OCI-LY7 (cell line): ENCODE data around the gene MTHFD1. TPM values are rescaled to one million over a fixed set of nuclear protein-coding genes. Genes with fewer than 3 reads are reported as not detected.

Experiments
- BruUV-seq: library from RNA; stranded (reverse); fragments of 400-500 nt; replicated peaks from 2 replicates; lab custom pipeline; 2021; lab: Mats Ljungman, UMichigan
- CTCF ChIA-PET: fragments of 300-600 bp; sonication (Branson Sonifier 250); formaldehyde crosslinking; loops from one replicate; lab custom pipeline; 2022; ENCODE audit warnings: antibody characterized with exemption; ENCODE audit not compliant: unreplicated experiment; lab: Charles Lee
- POLR2A ChIA-PET: fragments of 300-600 bp; sonication (Branson Sonifier 250); formaldehyde crosslinking; loops from one replicate; lab custom pipeline; 2022; ENCODE audit warnings: antibody characterized with exemption; lab: Charles Lee
- DNase-seq: peaks from one replicate; pipeline ENCODE4 v3.0.0-alpha.2; 2015; ENCODE audit warnings: low spot score
- H2AFZ ChIP-seq: fragments of 200-600 bp; sonication (generic), shearing (Covaris generic); 2 replicates; pipeline ENCODE4 v1.6.1; 2014; ENCODE audit warnings: mild to moderate bottlenecking, antibody characterized with exemption, low read length, moderate library complexity
- H3K27ac ChIP-seq: fragments of 200-600 bp; sonication (generic); 2 replicates; pipeline ENCODE4 v1.5.1; 2014; ENCODE audit warnings: mixed run types, low read depth, mild to moderate bottlenecking, moderate library complexity, low read length, inconsistent platforms; ENCODE audit not compliant: poor library complexity, severe bottlenecking
- H3K36me3 ChIP-seq: fragments of 200-600 bp; sonication (generic); 2 replicates; pipeline ENCODE4 v1.6.1; 2014; ENCODE audit warnings: mild to moderate bottlenecking, antibody characterized with exemption, low read length, moderate library complexity, mixed read lengths; ENCODE audit not compliant: insufficient read depth
- H3K4me1 ChIP-seq: fragments of 200-600 bp; sonication (generic); 2 replicates; pipeline ENCODE4 v1.5.1; 2014; ENCODE audit warnings: mild to moderate bottlenecking, low read length; ENCODE audit not compliant: insufficient read depth, poor library complexity, severe bottlenecking
- H3K4me2 ChIP-seq: fragments of 200-600 bp; sonication (generic); 2 replicates; pipeline ENCODE4 v1.6.1; 2014; ENCODE audit warnings: mild to moderate bottlenecking, low read length
- H3K4me3 ChIP-seq: fragments of 200-600 bp; sonication (generic); 2 replicates; pipeline ENCODE4 v1.5.1; 2014; ENCODE audit warnings: mild to moderate bottlenecking, low read depth, low read length; ENCODE audit not compliant: poor library complexity, severe bottlenecking
- H3K79me2 ChIP-seq: fragments of 200-600 bp; sonication (generic); 2 replicates; pipeline ENCODE4 v1.6.1; 2016; ENCODE audit warnings: low read depth, mild to moderate bottlenecking, low read length, moderate library complexity, mixed read lengths; ENCODE audit not compliant: insufficient read depth
- H3K9me2 ChIP-seq: fragments of 200-600 bp; sonication (generic); 2 replicates; pipeline ENCODE4 v1.6.1; 2016; ENCODE audit warnings: mild to moderate bottlenecking, low read length, mixed read lengths; ENCODE audit not compliant: insufficient read depth
- H3K9me3 ChIP-seq: fragments of 200-600 bp; sonication (generic); 2 replicates; pipeline ENCODE4 v1.6.1; 2014; ENCODE audit warnings: mild to moderate bottlenecking, mixed run types, low read length, mixed read lengths
- H4K20me1 ChIP-seq: fragments of 200-600 bp; sonication (generic); 2 replicates; pipeline ENCODE4 v1.6.1; 2014; ENCODE audit warnings: mild to moderate bottlenecking, antibody characterized with exemption, low read length, moderate library complexity, mixed read lengths; ENCODE audit not compliant: insufficient read depth
- EZH2phosphoT487 ChIP-seq: fragments of 200-600 bp; sonication (generic); IDR thresholded peaks from 2 replicates; pipeline ENCODE4 v1.6.1; 2018; ENCODE audit warnings: low read depth, borderline replicate concordance, mild to moderate bottlenecking, mixed run types, antibody characterized with exemption, low read length, moderate library complexity, mixed read lengths
- intact Hi-C: fragments of 100-400 bp; cut with micrococcal nuclease; formaldehyde crosslinking; loops from one replicate; pipeline ENCODE4 v1.10.0; 2022; ENCODE audit not compliant: unreplicated experiment
- total RNA-seq, 2 experiments: library from RNA; depleted of rRNA in 1 of 2; stranded (reverse); fragments of >200 nt in 1 of 2; shearing (Covaris generic) in 1 of 2; gene quantifications; 2 replicates each; pipeline ENCODE4 v1.2.3, GENCODE V29; 2014 to 2022
- TF ChIP-seq, protein P1 (sequence below): fragments of 200-600 bp; sonication (generic); conservative IDR thresholded peaks from 2 replicates; pipeline ENCODE4 v1.5.1; 2014; ENCODE audit warnings: mild to moderate bottlenecking, antibody characterized with exemption, low read length, moderate library complexity, mixed read lengths

MTHFD1 gene
- total RNA-seq, 2 experiments from 2014 or later, result 73.7 to 163 TPM

- intact Hi-C loops, result no loop called here
- H3K4me3 ChIP-seq, result no peak overlapping the region
- no peaks in the 10 kb centered on the region for H3K9me3 ChIP-seq
- DNase-seq, result no peak
- TF ChIP-seq EZH2phosphoT487, result no peak
- TF ChIP-seq, protein P1, sequence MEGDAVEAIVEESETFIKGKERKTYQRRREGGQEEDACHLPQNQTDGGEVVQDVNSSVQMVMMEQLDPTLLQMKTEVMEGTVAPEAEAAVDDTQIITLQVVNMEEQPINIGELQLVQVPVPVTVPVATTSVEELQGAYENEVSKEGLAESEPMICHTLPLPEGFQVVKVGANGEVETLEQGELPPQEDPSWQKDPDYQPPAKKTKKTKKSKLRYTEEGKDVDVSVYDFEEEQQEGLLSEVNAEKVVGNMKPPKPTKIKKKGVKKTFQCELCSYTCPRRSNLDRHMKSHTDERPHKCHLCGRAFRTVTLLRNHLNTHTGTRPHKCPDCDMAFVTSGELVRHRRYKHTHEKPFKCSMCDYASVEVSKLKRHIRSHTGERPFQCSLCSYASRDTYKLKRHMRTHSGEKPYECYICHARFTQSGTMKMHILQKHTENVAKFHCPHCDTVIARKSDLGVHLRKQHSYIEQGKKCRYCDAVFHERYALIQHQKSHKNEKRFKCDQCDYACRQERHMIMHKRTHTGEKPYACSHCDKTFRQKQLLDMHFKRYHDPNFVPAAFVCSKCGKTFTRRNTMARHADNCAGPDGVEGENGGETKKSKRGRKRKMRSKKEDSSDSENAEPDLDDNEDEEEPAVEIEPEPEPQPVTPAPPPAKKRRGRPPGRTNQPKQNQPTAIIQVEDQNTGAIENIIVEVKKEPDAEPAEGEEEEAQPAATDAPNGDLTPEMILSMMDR, result no peak
- H3K4me2 ChIP-seq, result no peak overlapping the region
- CTCF ChIA-PET, result no interaction called here
- TSS peak; percentile 52 for BruUV-seq
- POLR2A ChIA-PET, result interaction anchor here (0.7 to 1.8 kb wide), 7 partner anchors 9 to 891 kb away, joined by 3 to 15 read pairs (median 3); partner anchors contain the start of gene MTHFD1
- H3K79me2 ChIP-seq, result peaks cover 47% of the 10 kb centered on the region
- no peak overlapping the region for H3K27ac ChIP-seq
- H2AFZ ChIP-seq, result no peak overlapping the region
- H3K9me2 ChIP-seq, result no peaks in the 10 kb centered on the region
- H3K36me3 ChIP-seq, result peaks cover 73% of the 10 kb centered on the region
- no peaks in the 10 kb centered on the region for H4K20me1 ChIP-seq
- H3K4me1 ChIP-seq, result no peaks in the 10 kb centered on the region
Observed at GRCh38 chr14:64401949-64402348, 13.8 kb downstream of the MTHFD1 start.

DNA sequence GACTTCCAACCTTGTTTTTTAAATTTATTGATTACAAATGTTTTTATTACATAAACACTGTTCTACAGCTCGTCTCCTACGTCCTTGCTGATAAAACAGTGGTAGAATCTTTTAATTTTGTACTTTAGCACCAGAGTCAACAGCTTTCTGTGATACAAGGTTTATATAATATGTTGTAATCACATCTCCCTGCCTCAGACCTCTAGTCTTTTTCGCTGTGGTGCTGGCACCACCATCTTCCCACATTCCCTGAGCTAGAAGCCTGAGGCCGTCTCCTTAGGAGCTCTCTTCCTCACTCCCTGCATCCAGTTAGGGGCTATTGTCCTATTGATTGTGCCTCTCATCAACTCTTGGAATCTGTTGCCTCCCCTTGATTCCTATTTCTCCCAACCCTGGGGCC is 17.1 kb downstream of the MTHFD1 start:
- H3K4me3 ChIP-seq, result no peak overlapping the region
- peaks cover 88% of the 10 kb centered on the region for H3K36me3 ChIP-seq
- H3K79me2 ChIP-seq, result peaks cover 32% of the 10 kb centered on the region; the same call in 1 of the 2 replicates
- no peaks in the 10 kb centered on the region for H3K9me3 ChIP-seq
- intact Hi-C loops, result no loop called here
- H3K27ac ChIP-seq, result no peak overlapping the region
- BruUV-seq, result no TSS peak
- no peaks in the 10 kb centered on the region for H3K4me1 ChIP-seq
- no peak for DNase-seq
- ChIA-PET CTCF (interaction anchor here (0.5 kb wide), 1 partner anchor 58 kb away, joined by 4 read pairs; no protein-coding TSS in a partner anchor), POLR2A (interaction anchor here (0.5 to 0.9 kb wide), 2 partner anchors 10 to 70 kb away, joined by 4 read pairs; no protein-coding TSS in a partner anchor)
- TF ChIP-seq EZH2phosphoT487, result no peak
- TF ChIP-seq, protein P1, result no peak
- no peak overlapping the region for H2AFZ ChIP-seq
- H3K4me2 ChIP-seq, result no peak overlapping the region
- H3K9me2 ChIP-seq, result no peaks in the 10 kb centered on the region
- H4K20me1 ChIP-seq, result no peaks in the 10 kb centered on the region

GRCh38 chr14:64407329-64407728 is 19.2 kb downstream of the MTHFD1 start:
- H3K79me2 ChIP-seq, result peaks cover 32% of the 10 kb centered on the region; the same call in 1 of the 2 replicates

More at GRCh38 chr14:64407329-64407728, 19.2 kb downstream of the MTHFD1 start:
- intact Hi-C loops, result no loop called here
- ChIA-PET POLR2A (interaction anchor here (0.6 to 0.7 kb wide), 2 partner anchors 14 to 330 kb away, joined by 3 to 10 read pairs; no protein-coding TSS in a partner anchor), CTCF (no interaction called here)
- H4K20me1 ChIP-seq, result no peaks in the 10 kb centered on the region
- H3K9me2 ChIP-seq, result no peaks in the 10 kb centered on the region
- H3K27ac ChIP-seq, result no peak overlapping the region
- no TSS peak for BruUV-seq
- no peak overlapping the region for H2AFZ ChIP-seq
- no peak overlapping the region for H3K4me3 ChIP-seq
- TF ChIP-seq, protein P1, result no peak
- TF ChIP-seq EZH2phosphoT487, result no peak
- no peak overlapping the region for H3K4me2 ChIP-seq
- H3K9me3 ChIP-seq, result no peaks in the 10 kb centered on the region
- peaks cover 92% of the 10 kb centered on the region for H3K36me3 ChIP-seq
- no peak for DNase-seq
- no peaks in the 10 kb centered on the region for H3K4me1 ChIP-seq
